ENCODE results near the gene ARID5A. TPM values are rescaled to one million over a fixed set of nuclear protein-coding genes. Genes with fewer than 3 reads are reported as not detected.

ARID5A gene
- total RNA-seq, 1 experiment from 2014 or later = 13.9 TPM

DNA sequence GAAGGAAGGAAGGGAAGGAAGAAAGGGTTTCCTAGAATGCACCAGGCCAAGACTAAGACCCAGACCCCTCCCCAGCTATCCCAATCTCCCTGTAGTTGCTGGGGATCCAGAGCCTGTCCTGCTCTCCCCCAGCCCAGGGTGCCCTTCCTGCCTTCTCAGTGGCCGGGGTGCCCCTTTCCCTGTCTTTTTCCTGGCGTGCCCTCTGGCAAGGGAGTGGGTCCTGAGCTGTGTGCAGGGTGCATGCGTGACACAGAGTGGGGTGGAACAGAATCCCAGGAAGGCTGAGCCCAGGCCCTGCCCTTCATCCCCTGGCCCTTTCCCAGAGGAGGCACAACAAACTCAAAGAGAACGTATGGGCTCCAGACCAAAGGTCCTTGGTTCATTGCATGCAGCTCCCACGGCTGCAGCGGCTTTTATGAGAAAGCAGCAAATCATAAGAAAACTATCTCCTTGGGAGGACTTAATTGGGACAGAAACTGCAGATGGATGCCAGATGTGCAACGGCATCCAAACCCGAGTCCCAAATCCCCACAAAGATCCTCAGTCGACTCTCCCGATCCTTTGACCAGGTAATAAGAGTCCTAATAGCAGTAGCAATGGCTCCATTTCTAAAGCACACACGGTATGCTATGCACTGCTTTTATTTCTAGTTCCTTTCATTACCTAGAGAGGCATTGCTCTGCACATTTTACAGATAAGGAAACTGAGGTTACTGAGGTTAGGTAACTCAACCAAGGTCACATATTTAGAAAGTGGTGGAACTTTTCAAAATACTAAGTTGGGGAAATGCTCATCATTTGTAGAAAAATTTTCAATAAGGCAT lies 12.7 kb upstream of the ARID5A start (continued):
- TF ChIP-seq, protein P1, sequence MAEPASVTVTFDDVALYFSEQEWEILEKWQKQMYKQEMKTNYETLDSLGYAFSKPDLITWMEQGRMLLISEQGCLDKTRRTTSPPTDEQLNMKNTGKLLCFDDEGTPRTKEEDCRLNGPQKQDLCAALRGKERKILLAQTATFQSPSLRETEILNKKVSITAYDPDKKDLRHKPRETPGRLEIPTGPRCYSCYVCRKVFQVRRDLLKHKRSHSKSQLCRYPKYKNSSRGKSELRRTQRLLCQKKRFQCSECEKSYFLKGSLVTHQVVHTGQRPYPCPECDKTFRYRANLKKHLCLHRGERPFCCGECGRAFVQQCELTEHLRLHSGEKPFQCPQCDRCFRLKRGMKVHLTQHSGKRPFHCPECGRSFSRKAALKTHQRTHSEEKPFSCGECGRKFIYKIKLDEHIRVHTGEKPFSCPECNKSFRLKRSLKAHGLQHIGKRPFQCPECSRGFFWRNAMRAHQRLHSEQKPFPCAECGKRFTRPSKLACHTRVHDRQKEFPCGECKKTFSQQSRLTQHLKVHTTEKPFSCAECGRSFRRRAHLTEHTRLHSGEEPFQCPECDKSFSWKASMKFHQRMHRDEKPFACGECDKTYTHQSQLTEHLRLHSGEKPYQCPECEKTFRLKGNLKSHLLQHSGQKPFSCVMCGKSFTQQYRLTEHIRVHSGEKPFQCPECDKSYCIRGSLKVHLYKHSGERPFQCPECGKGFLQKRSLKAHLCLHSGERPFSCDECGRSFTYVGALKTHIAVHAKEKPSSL (CRISPR knock-in tag; conservative IDR thresholded peaks at IDR 0.05) = no peak
- TF ChIP-seq NFATC4 (CRISPR knock-in tag; IDR thresholded peaks at IDR 0.05) = no peak
- TF ChIP-seq, protein P2, sequence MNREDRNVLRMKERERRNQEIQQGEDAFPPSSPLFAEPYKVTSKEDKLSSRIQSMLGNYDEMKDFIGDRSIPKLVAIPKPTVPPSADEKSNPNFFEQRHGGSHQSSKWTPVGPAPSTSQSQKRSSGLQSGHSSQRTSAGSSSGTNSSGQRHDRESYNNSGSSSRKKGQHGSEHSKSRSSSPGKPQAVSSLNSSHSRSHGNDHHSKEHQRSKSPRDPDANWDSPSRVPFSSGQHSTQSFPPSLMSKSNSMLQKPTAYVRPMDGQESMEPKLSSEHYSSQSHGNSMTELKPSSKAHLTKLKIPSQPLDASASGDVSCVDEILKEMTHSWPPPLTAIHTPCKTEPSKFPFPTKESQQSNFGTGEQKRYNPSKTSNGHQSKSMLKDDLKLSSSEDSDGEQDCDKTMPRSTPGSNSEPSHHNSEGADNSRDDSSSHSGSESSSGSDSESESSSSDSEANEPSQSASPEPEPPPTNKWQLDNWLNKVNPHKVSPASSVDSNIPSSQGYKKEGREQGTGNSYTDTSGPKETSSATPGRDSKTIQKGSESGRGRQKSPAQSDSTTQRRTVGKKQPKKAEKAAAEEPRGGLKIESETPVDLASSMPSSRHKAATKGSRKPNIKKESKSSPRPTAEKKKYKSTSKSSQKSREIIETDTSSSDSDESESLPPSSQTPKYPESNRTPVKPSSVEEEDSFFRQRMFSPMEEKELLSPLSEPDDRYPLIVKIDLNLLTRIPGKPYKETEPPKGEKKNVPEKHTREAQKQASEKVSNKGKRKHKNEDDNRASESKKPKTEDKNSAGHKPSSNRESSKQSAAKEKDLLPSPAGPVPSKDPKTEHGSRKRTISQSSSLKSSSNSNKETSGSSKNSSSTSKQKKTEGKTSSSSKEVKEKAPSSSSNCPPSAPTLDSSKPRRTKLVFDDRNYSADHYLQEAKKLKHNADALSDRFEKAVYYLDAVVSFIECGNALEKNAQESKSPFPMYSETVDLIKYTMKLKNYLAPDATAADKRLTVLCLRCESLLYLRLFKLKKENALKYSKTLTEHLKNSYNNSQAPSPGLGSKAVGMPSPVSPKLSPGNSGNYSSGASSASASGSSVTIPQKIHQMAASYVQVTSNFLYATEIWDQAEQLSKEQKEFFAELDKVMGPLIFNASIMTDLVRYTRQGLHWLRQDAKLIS (CRISPR knock-in tag; IDR thresholded peaks at IDR 0.05; ENCODE audit: borderline replicate concordance) = no peak
- TF ChIP-seq FOXK1 (CRISPR knock-in tag; IDR thresholded peaks at IDR 0.05) = no peak
- TF ChIP-seq, protein P3, sequence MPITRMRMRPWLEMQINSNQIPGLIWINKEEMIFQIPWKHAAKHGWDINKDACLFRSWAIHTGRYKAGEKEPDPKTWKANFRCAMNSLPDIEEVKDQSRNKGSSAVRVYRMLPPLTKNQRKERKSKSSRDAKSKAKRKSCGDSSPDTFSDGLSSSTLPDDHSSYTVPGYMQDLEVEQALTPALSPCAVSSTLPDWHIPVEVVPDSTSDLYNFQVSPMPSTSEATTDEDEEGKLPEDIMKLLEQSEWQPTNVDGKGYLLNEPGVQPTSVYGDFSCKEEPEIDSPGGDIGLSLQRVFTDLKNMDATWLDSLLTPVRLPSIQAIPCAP (CRISPR knock-in tag; IDR thresholded peaks at IDR 0.05) = no peak
- TF ChIP-seq, protein P4, sequence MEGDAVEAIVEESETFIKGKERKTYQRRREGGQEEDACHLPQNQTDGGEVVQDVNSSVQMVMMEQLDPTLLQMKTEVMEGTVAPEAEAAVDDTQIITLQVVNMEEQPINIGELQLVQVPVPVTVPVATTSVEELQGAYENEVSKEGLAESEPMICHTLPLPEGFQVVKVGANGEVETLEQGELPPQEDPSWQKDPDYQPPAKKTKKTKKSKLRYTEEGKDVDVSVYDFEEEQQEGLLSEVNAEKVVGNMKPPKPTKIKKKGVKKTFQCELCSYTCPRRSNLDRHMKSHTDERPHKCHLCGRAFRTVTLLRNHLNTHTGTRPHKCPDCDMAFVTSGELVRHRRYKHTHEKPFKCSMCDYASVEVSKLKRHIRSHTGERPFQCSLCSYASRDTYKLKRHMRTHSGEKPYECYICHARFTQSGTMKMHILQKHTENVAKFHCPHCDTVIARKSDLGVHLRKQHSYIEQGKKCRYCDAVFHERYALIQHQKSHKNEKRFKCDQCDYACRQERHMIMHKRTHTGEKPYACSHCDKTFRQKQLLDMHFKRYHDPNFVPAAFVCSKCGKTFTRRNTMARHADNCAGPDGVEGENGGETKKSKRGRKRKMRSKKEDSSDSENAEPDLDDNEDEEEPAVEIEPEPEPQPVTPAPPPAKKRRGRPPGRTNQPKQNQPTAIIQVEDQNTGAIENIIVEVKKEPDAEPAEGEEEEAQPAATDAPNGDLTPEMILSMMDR (IDR thresholded peaks at IDR 0.05) = no peak

DNA sequence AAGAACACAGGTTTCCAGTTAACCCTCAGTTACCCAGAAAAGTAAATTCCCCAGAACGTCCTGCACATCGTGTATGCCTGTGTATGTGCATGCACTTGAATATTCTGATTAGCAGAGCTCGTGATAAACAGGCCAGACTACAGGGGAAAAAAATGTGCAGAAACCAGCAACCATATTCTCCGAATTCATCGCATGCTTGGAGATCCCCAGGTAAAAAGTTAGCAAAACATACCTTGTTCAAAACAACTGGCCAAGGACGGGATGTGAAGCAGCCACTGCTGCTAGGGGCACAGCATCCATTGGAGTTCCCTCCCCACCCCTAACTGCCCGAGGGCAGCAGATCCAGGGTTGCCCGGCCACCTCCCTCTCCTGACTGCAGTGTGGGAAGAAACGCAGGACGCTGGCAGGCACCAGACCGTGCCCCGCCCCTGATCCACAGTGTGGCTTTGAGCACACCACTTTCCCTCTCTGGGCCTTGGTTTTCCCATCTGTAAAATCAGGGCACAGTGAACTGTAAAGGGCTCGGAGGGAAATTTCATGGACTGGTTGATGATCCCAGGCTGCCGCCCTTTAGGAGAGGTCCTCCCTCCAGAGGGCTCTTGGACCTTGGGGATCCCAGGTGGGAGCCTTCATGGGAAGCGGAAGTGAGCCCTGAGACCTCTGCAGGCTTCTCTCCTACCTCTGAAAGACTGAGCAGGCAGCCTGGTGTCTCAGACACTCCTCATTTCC lies 11.9 kb upstream of the ARID5A start:
- no peak for ATAC-seq
- no peaks in the 10 kb centered on the region for H3K9me3 Mint-ChIP-seq
- CTCF ChIA-PET = interaction anchor here (0.8 to 4.2 kb wide), 3 partner anchors 14 to 25 kb away, joined by 3 to 36 read pairs (median 23); no protein-coding TSS in a partner anchor
- DNase-seq (ENCODE audit: low spot score) = no peak
- H3K4me1 Mint-ChIP-seq = peaks cover 17% of the 10 kb centered on the region
- no peak overlapping the region for H3K4me3 Mint-ChIP-seq
- H3K27me3 Mint-ChIP-seq (ENCODE audit: low read depth) = peaks cover 18% of the 10 kb centered on the region
- H3K36me3 Mint-ChIP-seq = no peaks in the 10 kb centered on the region
- H3K27ac Mint-ChIP-seq = no peak overlapping the region
- POLR2A ChIA-PET = no interaction called here
- TF ChIP-seq ZNF396 (CRISPR knock-in tag; IDR thresholded peaks at IDR 0.05; ENCODE audit: borderline replicate concordance) (no peak), TEAD4 (CRISPR knock-in tag; IDR thresholded peaks at IDR 0.05) (no peak), HMGA2 (CRISPR knock-in tag; IDR thresholded peaks at IDR 0.05) (no peak), ZNF263 (CRISPR knock-in tag; IDR thresholded peaks at IDR 0.05; ENCODE audit: low read depth) (no peak), ZNF423 (CRISPR knock-in tag; IDR thresholded peaks at IDR 0.05) (no peak), JAZF1 (CRISPR knock-in tag; IDR thresholded peaks at IDR 0.05) (no peak)
- TF ChIP-seq, protein P5, sequence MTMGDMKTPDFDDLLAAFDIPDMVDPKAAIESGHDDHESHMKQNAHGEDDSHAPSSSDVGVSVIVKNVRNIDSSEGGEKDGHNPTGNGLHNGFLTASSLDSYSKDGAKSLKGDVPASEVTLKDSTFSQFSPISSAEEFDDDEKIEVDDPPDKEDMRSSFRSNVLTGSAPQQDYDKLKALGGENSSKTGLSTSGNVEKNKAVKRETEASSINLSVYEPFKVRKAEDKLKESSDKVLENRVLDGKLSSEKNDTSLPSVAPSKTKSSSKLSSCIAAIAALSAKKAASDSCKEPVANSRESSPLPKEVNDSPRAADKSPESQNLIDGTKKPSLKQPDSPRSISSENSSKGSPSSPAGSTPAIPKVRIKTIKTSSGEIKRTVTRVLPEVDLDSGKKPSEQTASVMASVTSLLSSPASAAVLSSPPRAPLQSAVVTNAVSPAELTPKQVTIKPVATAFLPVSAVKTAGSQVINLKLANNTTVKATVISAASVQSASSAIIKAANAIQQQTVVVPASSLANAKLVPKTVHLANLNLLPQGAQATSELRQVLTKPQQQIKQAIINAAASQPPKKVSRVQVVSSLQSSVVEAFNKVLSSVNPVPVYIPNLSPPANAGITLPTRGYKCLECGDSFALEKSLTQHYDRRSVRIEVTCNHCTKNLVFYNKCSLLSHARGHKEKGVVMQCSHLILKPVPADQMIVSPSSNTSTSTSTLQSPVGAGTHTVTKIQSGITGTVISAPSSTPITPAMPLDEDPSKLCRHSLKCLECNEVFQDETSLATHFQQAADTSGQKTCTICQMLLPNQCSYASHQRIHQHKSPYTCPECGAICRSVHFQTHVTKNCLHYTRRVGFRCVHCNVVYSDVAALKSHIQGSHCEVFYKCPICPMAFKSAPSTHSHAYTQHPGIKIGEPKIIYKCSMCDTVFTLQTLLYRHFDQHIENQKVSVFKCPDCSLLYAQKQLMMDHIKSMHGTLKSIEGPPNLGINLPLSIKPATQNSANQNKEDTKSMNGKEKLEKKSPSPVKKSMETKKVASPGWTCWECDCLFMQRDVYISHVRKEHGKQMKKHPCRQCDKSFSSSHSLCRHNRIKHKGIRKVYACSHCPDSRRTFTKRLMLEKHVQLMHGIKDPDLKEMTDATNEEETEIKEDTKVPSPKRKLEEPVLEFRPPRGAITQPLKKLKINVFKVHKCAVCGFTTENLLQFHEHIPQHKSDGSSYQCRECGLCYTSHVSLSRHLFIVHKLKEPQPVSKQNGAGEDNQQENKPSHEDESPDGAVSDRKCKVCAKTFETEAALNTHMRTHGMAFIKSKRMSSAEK (CRISPR knock-in tag; IDR thresholded peaks at IDR 0.05; ENCODE audit: borderline replicate concordance) = no peak
- TF ChIP-seq, protein P6, sequence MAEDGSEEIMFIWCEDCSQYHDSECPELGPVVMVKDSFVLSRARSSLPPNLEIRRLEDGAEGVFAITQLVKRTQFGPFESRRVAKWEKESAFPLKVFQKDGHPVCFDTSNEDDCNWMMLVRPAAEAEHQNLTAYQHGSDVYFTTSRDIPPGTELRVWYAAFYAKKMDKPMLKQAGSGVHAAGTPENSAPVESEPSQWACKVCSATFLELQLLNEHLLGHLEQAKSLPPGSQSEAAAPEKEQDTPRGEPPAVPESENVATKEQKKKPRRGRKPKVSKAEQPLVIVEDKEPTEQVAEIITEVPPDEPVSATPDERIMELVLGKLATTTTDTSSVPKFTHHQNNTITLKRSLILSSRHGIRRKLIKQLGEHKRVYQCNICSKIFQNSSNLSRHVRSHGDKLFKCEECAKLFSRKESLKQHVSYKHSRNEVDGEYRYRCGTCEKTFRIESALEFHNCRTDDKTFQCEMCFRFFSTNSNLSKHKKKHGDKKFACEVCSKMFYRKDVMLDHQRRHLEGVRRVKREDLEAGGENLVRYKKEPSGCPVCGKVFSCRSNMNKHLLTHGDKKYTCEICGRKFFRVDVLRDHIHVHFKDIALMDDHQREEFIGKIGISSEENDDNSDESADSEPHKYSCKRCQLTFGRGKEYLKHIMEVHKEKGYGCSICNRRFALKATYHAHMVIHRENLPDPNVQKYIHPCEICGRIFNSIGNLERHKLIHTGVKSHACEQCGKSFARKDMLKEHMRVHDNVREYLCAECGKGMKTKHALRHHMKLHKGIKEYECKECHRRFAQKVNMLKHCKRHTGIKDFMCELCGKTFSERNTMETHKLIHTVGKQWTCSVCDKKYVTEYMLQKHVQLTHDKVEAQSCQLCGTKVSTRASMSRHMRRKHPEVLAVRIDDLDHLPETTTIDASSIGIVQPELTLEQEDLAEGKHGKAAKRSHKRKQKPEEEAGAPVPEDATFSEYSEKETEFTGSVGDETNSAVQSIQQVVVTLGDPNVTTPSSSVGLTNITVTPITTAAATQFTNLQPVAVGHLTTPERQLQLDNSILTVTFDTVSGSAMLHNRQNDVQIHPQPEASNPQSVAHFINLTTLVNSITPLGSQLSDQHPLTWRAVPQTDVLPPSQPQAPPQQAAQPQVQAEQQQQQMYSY (CRISPR knock-in tag; IDR thresholded peaks at IDR 0.05) = no peak
- TF ChIP-seq, protein P7, sequence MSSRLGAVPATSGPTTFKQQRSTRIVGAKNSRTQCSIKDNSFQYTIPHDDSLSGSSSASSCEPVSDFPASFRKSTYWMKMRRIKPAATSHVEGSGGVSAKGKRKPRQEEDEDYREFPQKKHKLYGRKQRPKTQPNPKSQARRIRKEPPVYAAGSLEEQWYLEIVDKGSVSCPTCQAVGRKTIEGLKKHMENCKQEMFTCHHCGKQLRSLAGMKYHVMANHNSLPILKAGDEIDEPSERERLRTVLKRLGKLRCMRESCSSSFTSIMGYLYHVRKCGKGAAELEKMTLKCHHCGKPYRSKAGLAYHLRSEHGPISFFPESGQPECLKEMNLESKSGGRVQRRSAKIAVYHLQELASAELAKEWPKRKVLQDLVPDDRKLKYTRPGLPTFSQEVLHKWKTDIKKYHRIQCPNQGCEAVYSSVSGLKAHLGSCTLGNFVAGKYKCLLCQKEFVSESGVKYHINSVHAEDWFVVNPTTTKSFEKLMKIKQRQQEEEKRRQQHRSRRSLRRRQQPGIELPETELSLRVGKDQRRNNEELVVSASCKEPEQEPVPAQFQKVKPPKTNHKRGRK (CRISPR knock-in tag; IDR thresholded peaks at IDR 0.05; ENCODE audit: borderline replicate concordance) = no peak
